Small intestine (tissue), 16 donors: ENCODE results near the gene AQP1. TPM values are rescaled to one million over a fixed set of nuclear protein-coding genes. Genes with fewer than 3 reads are reported as not detected.

Experiments used
- DNase-seq, 2 donors: peaks; one replicate each; pipeline versions ENCODE4 v3.0.0 to v3.0.0-alpha.2; 2013
- FAIRE-seq: peaks from 2 replicates; lab custom pipeline; 2012; peaks lifted over from hg19 to GRCh38; lab: Jason Lieb, UNC
- H3K27ac ChIP-seq, 3 donors: one replicate each; pipeline ENCODE4 v1.5.1; 2013; ENCODE audit warnings: low read length in 2 of 3, mild to moderate bottlenecking in 2 of 3, control low read depth in 1 of 3, inconsistent platforms in 1 of 3, low read depth in 1 of 3, moderate library complexity in 1 of 3
- H3K27me3 ChIP-seq, 3 donors: one replicate each; pipeline ENCODE4 v1.6.1; 2013; ENCODE audit warnings: low read length in 3 of 3, inconsistent platforms in 1 of 3; ENCODE audit not compliant: control insufficient read depth in 3 of 3, insufficient read depth in 3 of 3
- H3K36me3 ChIP-seq, 3 donors: one replicate each; pipeline ENCODE4 v1.6.1; 2013; ENCODE audit warnings: low read length in 3 of 3, inconsistent platforms in 1 of 3, low read depth in 1 of 3, mild to moderate bottlenecking in 1 of 3, moderate library complexity in 1 of 3; ENCODE audit not compliant: control insufficient read depth in 3 of 3, insufficient read depth in 2 of 3
- H3K4me1 ChIP-seq, 3 donors: one replicate each; pipeline ENCODE4 v1.6.1; 2013; ENCODE audit warnings: low read length in 2 of 3, inconsistent platforms in 1 of 3, low read depth in 1 of 3, mild to moderate bottlenecking in 1 of 3, moderate library complexity in 1 of 3; ENCODE audit not compliant: control insufficient read depth in 3 of 3, insufficient read depth in 2 of 3
- H3K4me3 ChIP-seq, 3 donors: one replicate each; pipeline ENCODE4 v1.5.1; 2013; ENCODE audit warnings: low read length in 3 of 3, control low read depth in 1 of 3, inconsistent platforms in 1 of 3, low read depth in 1 of 3, mild to moderate bottlenecking in 1 of 3, moderate library complexity in 1 of 3
- H3K9me3 ChIP-seq, 2 donors: one replicate each; pipeline ENCODE4 v1.6.1; 2013; ENCODE audit warnings: low read depth in 1 of 2, low read length in 1 of 2; ENCODE audit not compliant: control insufficient read depth in 2 of 2, insufficient read depth in 1 of 2
- WGBS, 3 donors: extraction: QIAGEN DNeasy Blood & Tissue Kit; methylation state at CpG; one replicate each; pipeline ENCODE4 v1.1.7; 2013; 5-methylcytosine and 5-hydroxymethylcytosine counted together
- long read RNA-seq, 10 donors: transcript quantifications; one replicate each; lab custom pipeline, GENCODE V29; 2026
- polyA plus RNA-seq, 4 donors: library from polyadenylated mRNA; stranded (reverse) in 3 of 4; unstranded in 1 of 4; fragments of 200-250 nt in 3 of 4; fragments of 120-200 nt in 1 of 4; gene quantifications; one replicate each; pipeline versions ENCODE4 v1.2.1 to v1.2.3, GENCODE V29; 2013
- donor health status: healthy with polysubstance abuse.
- donor health status: control.
- donor health status: control.
- donor health status: Bipolar disorder and iron deficiency.
- donor health status: healthy.

AQP1 gene
- 100 to 1,000 TPM in 1 of 4 donors, 10 to 100 TPM in 3; 17.8 to 175 (median 31.4) TPM for polyA plus RNA-seq
- long read RNA-seq, donor 1, transcript AQP1-201 (4 exons, 2,913 nt): major isoform, 126 of 127 reads
- long read RNA-seq, donor 1, partial matches to known transcripts: 0 of 127 reads
- long read RNA-seq, donor 1, other reads (novel, unspliced or antisense): 0 of 127 reads
- long read RNA-seq, donor 2, transcript AQP1-201 (4 exons, 2,913 nt): major isoform, 29 of 29 reads
- long read RNA-seq, donor 2, partial matches to known transcripts: 0 of 29 reads
- long read RNA-seq, donor 2, other reads (novel, unspliced or antisense): 0 of 29 reads
- long read RNA-seq, donor 3, partial matches to known transcripts: 0 of 5 reads
- long read RNA-seq, donor 3, other reads (novel, unspliced or antisense): 0 of 5 reads
- long read RNA-seq, donor 4: 0 reads
- long read RNA-seq, donor 5, transcript AQP1-201 (4 exons, 2,913 nt): major isoform, 8 of 8 reads
- long read RNA-seq, donor 5, partial matches to known transcripts: 0 of 8 reads
- long read RNA-seq, donor 5, other reads (novel, unspliced or antisense): 0 of 8 reads
- long read RNA-seq, donor 6, transcript AQP1-201 (4 exons, 2,913 nt): major isoform, 20 of 20 reads
- long read RNA-seq, donor 6, partial matches to known transcripts: 0 of 20 reads
- long read RNA-seq, donor 6, other reads (novel, unspliced or antisense): 0 of 20 reads
- long read RNA-seq, donor 7, transcript AQP1-201 (4 exons, 2,913 nt): major isoform, 67 of 69 reads
- long read RNA-seq, donor 7, partial matches to known transcripts: 0 of 69 reads
- long read RNA-seq, donor 7, other reads (novel, unspliced or antisense): 0 of 69 reads
- long read RNA-seq, donor 8, partial matches to known transcripts: 0 of 2 reads
- long read RNA-seq, donor 8, other reads (novel, unspliced or antisense): 0 of 2 reads
- long read RNA-seq, donor 9, transcript AQP1-201 (4 exons, 2,913 nt): major isoform, 6 of 6 reads
- long read RNA-seq, donor 9, partial matches to known transcripts: 0 of 6 reads
- long read RNA-seq, donor 9, other reads (novel, unspliced or antisense): 0 of 6 reads
- long read RNA-seq, donor 10, transcript AQP1-201 (4 exons, 2,913 nt): major isoform, 11 of 11 reads
- long read RNA-seq, donor 10, partial matches to known transcripts: 0 of 11 reads
- long read RNA-seq, donor 10, other reads (novel, unspliced or antisense): 0 of 11 reads

GRCh38 chr7:30911561-30911969, at the start of gene AQP1:
TSS of gene AQP1 (plus strand) at chr7:30911853. CDS start at chr7:30911910, 57 bp downstream.
- Histone ChIP-seq H3K36me3 (peaks cover 0 to 20% (median 0%) of the 10 kb centered on the region in 3 donors), H3K27ac (peak within 1 kb of the TSS; percentile 56 to 96 (median 88)), H3K4me1 (peaks cover 0 to 65% (median 3%) of the 10 kb centered on the region in 3 donors), H3K4me3 (peak within 1 kb of the TSS in 2 of 3 donors; percentile 24 to 37), H3K9me3 (no peaks in the 10 kb centered on the region), H3K27me3 (no peaks in the 10 kb centered on the region)
- FAIRE-seq (no peak), DNase-seq (peak; percentile 76 to 79)
- 5 to 16% (median 12%) methylated on average over 11 to 12 of the region's 12 CpGs for WGBS, 3 donors

GRCh38 chr7:30862995-30863705, 48.5 kb upstream of the AQP1 start:
- Histone ChIP-seq H3K4me1 (peaks cover 5 to 53% (median 13%) of the 10 kb centered on the region in 3 donors), H3K9me3 (no peaks in the 10 kb centered on the region), H3K4me3 (no peak overlapping the region), H3K27ac (no peak overlapping the region), H3K27me3 (no peaks in the 10 kb centered on the region), H3K36me3 (peaks cover 0 to 69% (median 0%) of the 10 kb centered on the region in 3 donors)
- FAIRE-seq (no peak), DNase-seq (no peak)
- 83 to 91% (median 86%) methylated on average over 9 of the region's 9 CpGs for WGBS, 3 donors

DNA sequence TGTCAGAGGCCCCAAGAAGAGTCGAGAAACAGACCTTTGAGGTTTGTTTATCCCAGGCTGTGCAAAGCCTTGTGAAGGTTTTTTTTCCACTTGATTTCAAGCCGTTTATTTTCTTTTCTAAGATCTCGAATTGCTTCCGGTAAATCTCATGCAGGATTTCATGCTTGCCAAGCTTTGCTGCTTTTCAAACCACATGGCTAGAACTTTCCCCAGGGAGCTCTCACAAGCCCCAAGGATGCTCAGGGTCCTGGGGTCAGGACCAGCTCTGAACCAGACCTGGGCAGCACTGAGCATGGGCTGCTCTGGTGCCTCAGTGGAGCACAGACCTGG, 48.0 kb upstream of the AQP1 start:
- Histone ChIP-seq H3K4me3 (no peak overlapping the region), H3K36me3 (peaks cover 0 to 70% (median 0%) of the 10 kb centered on the region in 3 donors), H3K27me3 (no peaks in the 10 kb centered on the region), H3K9me3 (no peaks in the 10 kb centered on the region), H3K4me1 (peaks cover 5 to 53% (median 13%) of the 10 kb centered on the region in 3 donors), H3K27ac (no peak overlapping the region)
- FAIRE-seq (no peak), DNase-seq (no peak)
- 55 to 89% (median 82%) methylated on average over 4 of the region's 4 CpGs for WGBS, 3 donors

DNA sequence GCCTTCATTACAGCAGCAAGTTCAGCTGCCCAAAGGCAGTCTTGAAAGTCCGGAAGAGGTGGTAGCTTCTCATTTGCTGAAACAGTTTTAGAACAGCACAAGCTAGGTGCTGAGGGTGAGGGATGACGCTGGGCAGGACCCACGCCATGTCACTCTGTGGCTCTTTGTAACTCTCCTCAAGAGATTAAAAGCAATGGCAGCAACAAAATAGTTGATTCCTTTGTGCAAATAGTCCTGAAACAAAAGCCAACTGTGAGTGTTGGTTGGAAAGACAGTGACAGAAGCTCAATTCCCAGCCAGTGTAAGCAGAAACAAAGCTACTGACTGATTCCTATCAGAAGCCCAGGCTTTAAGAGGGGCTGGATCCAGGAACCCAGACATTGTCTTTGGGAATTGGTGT, 47.6 kb upstream of the AQP1 start:
- DNase-seq (no peak), FAIRE-seq (no peak)
- H3K4me1 ChIP-seq: peaks cover 5 to 53% (median 13%) of the 10 kb centered on the region in 3 donors
- peaks cover 0 to 70% (median 0%) of the 10 kb centered on the region in 3 donors for H3K36me3 ChIP-seq
- no peak overlapping the region for H3K4me3 ChIP-seq
- no peak overlapping the region for H3K27ac ChIP-seq
- 88 to 97% (median 93%) methylated on average over 3 of the region's 3 CpGs for WGBS, 3 donors
- H3K27me3 ChIP-seq: no peaks in the 10 kb centered on the region
- no peaks in the 10 kb centered on the region for H3K9me3 ChIP-seq

DNA sequence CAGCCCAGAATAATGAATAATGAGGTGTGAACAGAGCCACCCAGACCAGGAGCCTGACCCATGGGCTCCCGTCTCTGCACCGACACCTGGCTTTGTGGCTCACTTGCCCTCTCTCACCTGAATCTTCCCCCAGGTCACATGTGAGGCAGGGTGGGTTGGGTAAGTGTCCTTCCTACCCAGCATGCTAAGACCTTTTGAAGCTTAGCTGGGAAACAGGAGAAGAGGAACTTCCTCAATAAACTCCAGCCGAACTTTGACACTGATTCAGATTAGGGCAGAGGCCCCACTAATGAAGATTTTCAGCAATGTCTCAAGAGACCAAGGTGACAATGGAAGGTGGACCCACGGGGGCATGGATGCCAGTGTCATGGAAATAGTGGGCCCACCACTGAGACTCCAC, 46.6 kb upstream of the AQP1 start:
- Histone ChIP-seq H3K27me3 (no peaks in the 10 kb centered on the region), H3K4me3 (no peak overlapping the region), H3K4me1 (peaks cover 5 to 48% (median 13%) of the 10 kb centered on the region in 3 donors), H3K9me3 (no peaks in the 10 kb centered on the region), H3K27ac (peak overlapping the region in 1 of 3 donors; percentile 59), H3K36me3 (peaks cover 0 to 64% (median 0%) of the 10 kb centered on the region in 3 donors)
- no peak for FAIRE-seq
- WGBS, 3 donors: 14 to 68% (median 31%) methylated on average over 4 of the region's 4 CpGs
- peak; percentile 76 to 82 for DNase-seq

- 85 to 92% (median 89%) methylated on average over 4 of the region's 4 CpGs for WGBS, 3 donors
- DNase-seq: no peak
Observed at GRCh38 chr7:30865821-30866220, 45.8 kb upstream of the AQP1 start.

DNA sequence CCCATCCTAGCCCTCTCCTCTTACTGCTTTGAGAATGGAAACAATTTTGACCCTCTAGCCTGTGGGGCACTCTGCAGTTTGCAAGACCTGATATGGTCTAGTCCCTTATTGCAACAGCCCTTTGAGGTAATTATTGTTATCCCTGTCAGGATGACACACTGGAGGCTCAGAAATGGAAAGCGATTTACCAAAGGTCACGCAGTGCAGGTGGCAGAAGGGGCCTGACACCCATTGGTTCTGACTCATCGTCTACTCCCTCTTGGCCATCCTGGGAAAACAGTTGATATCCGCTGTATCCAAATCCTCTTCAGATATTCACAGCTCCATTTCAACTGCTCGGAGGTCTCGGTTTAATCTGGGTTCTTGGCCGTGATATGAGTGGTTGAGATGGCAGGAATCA, 44.7 kb upstream of the AQP1 start:
- no peak for FAIRE-seq
- Histone ChIP-seq H3K4me1 (peaks cover 5 to 43% (median 13%) of the 10 kb centered on the region in 3 donors), H3K27ac (peak overlapping the region in 1 of 3 donors; percentile 64), H3K27me3 (no peaks in the 10 kb centered on the region), H3K9me3 (no peaks in the 10 kb centered on the region), H3K4me3 (no peak overlapping the region), H3K36me3 (peaks cover 0 to 49% (median 0%) of the 10 kb centered on the region in 3 donors)
- 84 to 89% (median 84%) methylated on average over 7 of the region's 7 CpGs for WGBS, 3 donors
- peak; percentile 46 to 83 for DNase-seq

More at GRCh38 chr7:30865821-30866220, 45.8 kb upstream of the AQP1 start:
- Histone ChIP-seq H3K27me3 (no peaks in the 10 kb centered on the region), H3K9me3 (no peaks in the 10 kb centered on the region), H3K4me1 (peaks cover 5 to 43% (median 13%) of the 10 kb centered on the region in 3 donors), H3K27ac (peak overlapping the region in 1 of 3 donors; percentile 64), H3K36me3 (peaks cover 0 to 57% (median 0%) of the 10 kb centered on the region in 3 donors), H3K4me3 (no peak overlapping the region)
- FAIRE-seq: no peak
